ENCODE results near the gene SAMD5. TPM values are rescaled to one million over a fixed set of nuclear protein-coding genes. Genes with fewer than 3 reads are reported as not detected.

SAMD5 gene
- total and polyA plus RNA-seq, 10 of the 15 experiments (the other 5 are each of a cell fraction or from before 2014, with no cell fraction given) = 0.01 to 0.23 (median 0.05) TPM; not detected in 5

DNA sequence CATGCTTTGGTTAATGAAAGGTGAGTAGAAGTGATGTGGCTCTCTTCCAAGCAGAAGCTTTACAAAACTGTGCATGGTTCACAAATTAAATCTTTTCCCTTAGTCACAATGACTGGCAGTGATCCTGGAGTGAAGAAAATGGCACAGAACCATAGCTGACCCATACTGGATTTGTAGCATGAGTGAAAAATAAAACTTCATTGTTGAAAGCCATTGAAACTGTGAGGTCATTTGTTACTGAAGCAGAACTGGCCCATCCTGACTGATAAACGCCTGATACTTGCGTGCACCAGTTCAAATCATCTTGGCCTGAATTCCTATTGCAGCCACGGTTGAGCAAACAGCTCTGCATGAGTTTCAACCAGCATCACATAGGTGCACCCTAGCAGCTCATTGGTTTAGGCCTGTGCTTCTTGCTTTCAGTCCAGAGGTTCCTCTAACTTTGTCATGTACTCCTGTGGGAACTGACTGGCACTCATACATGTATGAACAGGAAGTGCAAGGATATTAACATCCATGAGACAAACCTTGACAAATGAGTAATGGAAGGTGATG is 40.5 kb downstream of the SAMD5 start:
- no peaks in the 10 kb centered on the region for H3K9me3 ChIP-seq (replicated peaks; ENCODE audit: control insufficient read depth, insufficient read depth, low read length)
- H3K4me2 ChIP-seq (ENCODE audit: control insufficient read depth, insufficient read depth) = no peak overlapping the region
- TF ChIP-seq NFIC (IDR thresholded peaks at IDR 0.05; ENCODE audit: low read depth, low read length) (no peak), BMI1 (IDR thresholded peaks at IDR 0.05; ENCODE audit: borderline replicate concordance) (no peak), MYB (IDR thresholded peaks at IDR 0.05; ENCODE audit: borderline replicate concordance, low read depth, low read length) (no peak), HCFC1 (IDR thresholded peaks at IDR 0.05; ENCODE audit: low read length) (no peak), MTA2 (IDR thresholded peaks at IDR 0.05; ENCODE audit: low read depth) (no peak), USF2 (IDR thresholded peaks at IDR 0.05; ENCODE audit: borderline replicate concordance, low read depth, low read length) (no peak), PAX8 (IDR thresholded peaks at IDR 0.05) (no peak), YBX1 (IDR thresholded peaks at IDR 0.05) (no peak), DPF2 (IDR thresholded peaks at IDR 0.05) (no peak)
- no TSS peak for BruUV-seq (replicated peaks)
- H2AFZ ChIP-seq (ENCODE audit: control insufficient read depth, low read depth, low read length) = no peak overlapping the region
- SMC1A ChIA-PET (ENCODE audit: uncharacterized antibody, unreplicated experiment) = no interaction called here
- intact Hi-C loops (cut with micrococcal nuclease; ENCODE audit: unreplicated experiment) = no loop called here
- WGBS (ENCODE audit: insufficient coverage, insufficient replicate concordance, low lambda C conversion rate, missing lambda C conversion rate) = 38% methylated on average over 3 of the region's 3 CpGs
- no peak overlapping the region for H3K4me3 ChIP-seq
- ATAC-seq (no peak), DNase-seq (ENCODE audit: low read depth, low spot score) (no peak), FAIRE-seq (no peak)
- no peak overlapping the region for H3K9ac ChIP-seq (ENCODE audit: control insufficient read depth, insufficient read depth, low read length)
- no peak overlapping the region for H3K27ac ChIP-seq (ENCODE audit: control insufficient read depth, insufficient read depth)
- H3K4me1 ChIP-seq (ENCODE audit: control insufficient read depth, insufficient read depth, low read length) = no peaks in the 10 kb centered on the region
- no peaks in the 10 kb centered on the region for H3K27me3 ChIP-seq (replicated peaks in 1 of 2; ENCODE audit: control insufficient read depth in 2 of 2, insufficient read depth in 2 of 2, low read length in 1 of 2)
- CTCF ChIA-PET = no interaction called here
- H3K79me2 ChIP-seq (ENCODE audit: control insufficient read depth, insufficient read depth, low read length) = no peaks in the 10 kb centered on the region
- POLR2A ChIA-PET = no interaction called here
- in situ Hi-C loops (cut with MboI) = no loop called here
- H4K20me1 ChIP-seq (ENCODE audit: control insufficient read depth, insufficient read depth) = no peaks in the 10 kb centered on the region
- RAD21 ChIA-PET (ENCODE audit: unreplicated experiment) = no interaction called here
- H3K36me3 ChIP-seq (ENCODE audit: control insufficient read depth in 2 of 2, insufficient read depth in 2 of 2, low read length in 1 of 2) = no peaks in the 10 kb centered on the region

GRCh38 chr6:147549531-147549930 is 41.0 kb downstream of the SAMD5 start:
- H3K27me3 ChIP-seq (replicated peaks in 1 of 2; ENCODE audit: control insufficient read depth in 2 of 2, insufficient read depth in 2 of 2, low read length in 1 of 2) = no peaks in the 10 kb centered on the region
- no peak overlapping the region for H3K9ac ChIP-seq (ENCODE audit: control insufficient read depth, insufficient read depth, low read length)
- no peak overlapping the region for H3K27ac ChIP-seq (ENCODE audit: control insufficient read depth, insufficient read depth)
- ATAC-seq (no peak), DNase-seq (ENCODE audit: low read depth, low spot score) (no peak), FAIRE-seq (no peak)
- no peak overlapping the region for H3K4me3 ChIP-seq
- ChIA-PET SMC1A (ENCODE audit: uncharacterized antibody, unreplicated experiment) (no interaction called here), CTCF (no interaction called here), RAD21 (ENCODE audit: unreplicated experiment) (no interaction called here), POLR2A (no interaction called here)
- WGBS (ENCODE audit: insufficient coverage, insufficient replicate concordance, low lambda C conversion rate, missing lambda C conversion rate) = 87% methylated on average over 4 of the region's 4 CpGs
- in situ Hi-C loops (cut with MboI) = no loop called here
- no peaks in the 10 kb centered on the region for H3K9me3 ChIP-seq (replicated peaks; ENCODE audit: control insufficient read depth, insufficient read depth, low read length)
- H3K4me2 ChIP-seq (ENCODE audit: control insufficient read depth, insufficient read depth) = no peak overlapping the region
- H3K36me3 ChIP-seq (ENCODE audit: control insufficient read depth in 2 of 2, insufficient read depth in 2 of 2, low read length in 1 of 2) = no peaks in the 10 kb centered on the region
- intact Hi-C loops (cut with micrococcal nuclease; ENCODE audit: unreplicated experiment) = no loop called here
- H3K4me1 ChIP-seq (ENCODE audit: control insufficient read depth, insufficient read depth, low read length) = no peaks in the 10 kb centered on the region
- no TSS peak for BruUV-seq (replicated peaks)
- no peaks in the 10 kb centered on the region for H3K79me2 ChIP-seq (ENCODE audit: control insufficient read depth, insufficient read depth, low read length)
- no peak overlapping the region for H2AFZ ChIP-seq (ENCODE audit: control insufficient read depth, low read depth, low read length)
- no peaks in the 10 kb centered on the region for H4K20me1 ChIP-seq (ENCODE audit: control insufficient read depth, insufficient read depth)
- TF ChIP-seq SUZ12 (IDR thresholded peaks at IDR 0.05; ENCODE audit: unreplicated experiment) = no peak
- no peak for TF ChIP-seq ZNF207 (IDR thresholded peaks at IDR 0.05; ENCODE audit: borderline replicate concordance)
- no peak for TF ChIP-seq ZNF622 (IDR thresholded peaks at IDR 0.05)
- no peak for TF ChIP-seq CEBPB (IDR thresholded peaks at IDR 0.05; ENCODE audit: borderline replicate concordance in 1 of 2, low read depth in 2 of 2, low read length in 2 of 2)
- TF ChIP-seq, protein P1, sequence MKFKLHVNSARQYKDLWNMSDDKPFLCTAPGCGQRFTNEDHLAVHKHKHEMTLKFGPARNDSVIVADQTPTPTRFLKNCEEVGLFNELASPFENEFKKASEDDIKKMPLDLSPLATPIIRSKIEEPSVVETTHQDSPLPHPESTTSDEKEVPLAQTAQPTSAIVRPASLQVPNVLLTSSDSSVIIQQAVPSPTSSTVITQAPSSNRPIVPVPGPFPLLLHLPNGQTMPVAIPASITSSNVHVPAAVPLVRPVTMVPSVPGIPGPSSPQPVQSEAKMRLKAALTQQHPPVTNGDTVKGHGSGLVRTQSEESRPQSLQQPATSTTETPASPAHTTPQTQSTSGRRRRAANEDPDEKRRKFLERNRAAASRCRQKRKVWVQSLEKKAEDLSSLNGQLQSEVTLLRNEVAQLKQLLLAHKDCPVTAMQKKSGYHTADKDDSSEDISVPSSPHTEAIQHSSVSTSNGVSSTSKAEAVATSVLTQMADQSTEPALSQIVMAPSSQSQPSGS (IDR thresholded peaks at IDR 0.05; ENCODE audit: low read length) = no peak
- no peak for TF ChIP-seq POLR2A (IDR thresholded peaks at IDR 0.05; ENCODE audit: low read depth, low read length)
- TF ChIP-seq CREB1 (IDR thresholded peaks at IDR 0.05; ENCODE audit: low read depth) = no peak
- TF ChIP-seq STAT3 (IDR thresholded peaks at IDR 0.05; ENCODE audit: low read depth, low read length) = no peak
- no peak for TF ChIP-seq JUND (IDR thresholded peaks at IDR 0.05; ENCODE audit: low read depth, low read length)
